HepG2 (cell line): ENCODE results near the gene BEAN1. TPM values are rescaled to one million over a fixed set of nuclear protein-coding genes. Genes with fewer than 3 reads are reported as not detected.
A peak's percentile ranks its signal among the peaks of the same experiment; 100 is the strongest.

Experiments
- FOXO1 ChIP-seq: sonication (generic); formaldehyde crosslinking; IDR thresholded peaks from 2 replicates; pipeline ENCODE4 v1.4.0; 2020; ENCODE audit warnings: missing genetic modification reagents
- IRF2 ChIP-seq: IDR thresholded peaks from 2 replicates; pipeline ENCODE4 v1.6.1; 2018; ENCODE audit warnings: missing genetic modification reagents, missing compliant biosample characterization
- JUN ChIP-seq: sonication (generic); formaldehyde crosslinking; IDR thresholded peaks from 2 replicates; pipeline ENCODE4 v1.4.0; 2020; ENCODE audit warnings: mild to moderate bottlenecking, missing genetic modification reagents
- NCOA1 ChIP-seq: sonication (generic); formaldehyde crosslinking; IDR thresholded peaks from 2 replicates; pipeline ENCODE4 v1.9.0; 2021; ENCODE audit warnings: missing genetic modification reagents
- NR2C2 ChIP-seq: sonication (generic); formaldehyde crosslinking; IDR thresholded peaks from 2 replicates; pipeline ENCODE4 v1.4.0; 2020; ENCODE audit warnings: missing genetic modification reagents, mild to moderate bottlenecking, moderate library complexity, borderline replicate concordance
- NR2F1 ChIP-seq, 2 experiments: fragments of 450-650 bp in 1 of 2; formaldehyde crosslinking in 1 of 2; IDR thresholded peaks; 2 replicates each; pipeline versions ENCODE4 v1.5.0 to v1.6.1; 2016 to 2020; ENCODE audit warnings: mild to moderate bottlenecking in 1 of 2, missing compliant biosample characterization in 1 of 2, missing genetic modification reagents in 1 of 2, moderate library complexity in 1 of 2
- PAX8 ChIP-seq: sonication (generic); formaldehyde crosslinking; IDR thresholded peaks from 2 replicates; pipeline ENCODE4 v1.8.0; 2022; ENCODE audit warnings: mild to moderate bottlenecking, missing genetic modification reagents, borderline replicate concordance
- REPIN1 ChIP-seq: sonication (generic); formaldehyde crosslinking; IDR thresholded peaks from 2 replicates; pipeline ENCODE4 v1.8.0; 2022; ENCODE audit warnings: missing genetic modification reagents, low read depth, mild to moderate bottlenecking, borderline replicate concordance
- SALL2 ChIP-seq: sonication (generic); formaldehyde crosslinking; IDR thresholded peaks from 2 replicates; pipeline ENCODE4 v1.8.1; 2023; ENCODE audit warnings: mild to moderate bottlenecking, missing genetic modification reagents, inconsistent platforms
- STAG1 ChIP-seq: sonication (generic); formaldehyde crosslinking; IDR thresholded peaks from 2 replicates; pipeline ENCODE4 v1.4.0; 2020; ENCODE audit warnings: missing genetic modification reagents
- TBX2 ChIP-seq: sonication (generic); formaldehyde crosslinking; IDR thresholded peaks from 2 replicates; pipeline ENCODE4 v1.5.0; 2020; ENCODE audit warnings: missing genetic modification reagents, mild to moderate bottlenecking, borderline replicate concordance
- THAP11 ChIP-seq: IDR thresholded peaks from 2 replicates; pipeline ENCODE4 v1.6.1; 2016; ENCODE audit warnings: missing biosample characterization, missing genetic modification reagents
- YEATS4 ChIP-seq: sonication (generic); formaldehyde crosslinking; IDR thresholded peaks from 2 replicates; pipeline ENCODE4 v1.4.0; 2020; ENCODE audit warnings: missing genetic modification reagents, borderline replicate concordance
- ZFP36L2 ChIP-seq: sonication (generic); formaldehyde crosslinking; IDR thresholded peaks from 2 replicates; pipeline ENCODE4 v1.4.0; 2020; ENCODE audit warnings: missing genetic modification reagents
- ZFP90 ChIP-seq: sonication (generic); formaldehyde crosslinking; IDR thresholded peaks from 2 replicates; pipeline ENCODE4 v1.8.0; 2022; ENCODE audit warnings: missing genetic modification reagents, mild to moderate bottlenecking, inconsistent platforms, borderline replicate concordance
- ZNF12 ChIP-seq: sonication (generic); formaldehyde crosslinking; IDR thresholded peaks from 2 replicates; pipeline ENCODE4 v1.5.0; 2020; ENCODE audit warnings: missing genetic modification reagents
- ZNF143 ChIP-seq: sonication (generic); formaldehyde crosslinking; IDR thresholded peaks from 2 replicates; pipeline ENCODE4 v1.4.0; 2020; ENCODE audit warnings: missing genetic modification reagents
- ZNF460 ChIP-seq: sonication (generic); formaldehyde crosslinking; IDR thresholded peaks from 2 replicates; pipeline ENCODE4 v1.5.1; 2020; ENCODE audit warnings: missing genetic modification reagents, mild to moderate bottlenecking, borderline replicate concordance
- ZNF556 ChIP-seq: sonication (generic); formaldehyde crosslinking; IDR thresholded peaks from 2 replicates; pipeline ENCODE4 v1.4.0; 2020; ENCODE audit warnings: mild to moderate bottlenecking, missing genetic modification reagents, borderline replicate concordance
- ZNF660 ChIP-seq: sonication (generic); formaldehyde crosslinking; IDR thresholded peaks from 2 replicates; pipeline ENCODE4 v1.5.1; 2020; ENCODE audit warnings: mild to moderate bottlenecking, low read depth, missing genetic modification reagents, borderline replicate concordance
- ZNF816 ChIP-seq: sonication (generic); formaldehyde crosslinking; IDR thresholded peaks from 2 replicates; pipeline ENCODE4 v1.8.0; 2022; ENCODE audit warnings: missing genetic modification reagents, mild to moderate bottlenecking, borderline replicate concordance
- polyA plus RNA-seq, 8 experiments: library from polyadenylated mRNA; depleted of rRNA in 3 of 8; stranded (reverse) in 7 of 8; unstranded in 1 of 8; fragments of >200 nt; fragmentation: Illumina TruSeq in 4 of 8; extraction: Trizol in 4 of 8; gene quantifications; 2 replicates each; pipeline versions ENCODE4 v1.2.1 to v1.2.3, GENCODE V29; 2011 to 2016; ENCODE audit warnings: low read depth in 4 of 8, missing spikeins in 1 of 8, mixed read lengths in 1 of 8; ENCODE audit not compliant: insufficient read depth in 1 of 8
- total RNA-seq, 5 experiments: library from RNA; depleted of rRNA; stranded (reverse); fragments of >200 nt; fragmentation: Illumina TruSeq; extraction: Trizol; gene quantifications; 2 replicates each; pipeline ENCODE4 v1.2.3, GENCODE V29; 2016; ENCODE audit warnings: low read depth in 1 of 5
- TF ChIP-seq, protein P1 (sequence below): IDR thresholded peaks from 2 replicates; pipeline ENCODE4 v1.6.1; 2016
- TF ChIP-seq, protein P2 (sequence below): sonication (generic); formaldehyde crosslinking; IDR thresholded peaks from 2 replicates; pipeline ENCODE4; 2020; ENCODE audit warnings: missing genetic modification reagents, mild to moderate bottlenecking, borderline replicate concordance
- TF ChIP-seq, protein P3 (sequence below): sonication (generic); formaldehyde crosslinking; IDR thresholded peaks from 2 replicates; pipeline ENCODE4 v1.5.1; 2020; ENCODE audit warnings: mild to moderate bottlenecking, missing genetic modification reagents

Gene BEAN1
- total and polyA plus RNA-seq, 2 of the 13 experiments (the other 11 are each of a cell fraction or from before 2014, with no cell fraction given), result 0.53 to 1.4 TPM

DNA sequence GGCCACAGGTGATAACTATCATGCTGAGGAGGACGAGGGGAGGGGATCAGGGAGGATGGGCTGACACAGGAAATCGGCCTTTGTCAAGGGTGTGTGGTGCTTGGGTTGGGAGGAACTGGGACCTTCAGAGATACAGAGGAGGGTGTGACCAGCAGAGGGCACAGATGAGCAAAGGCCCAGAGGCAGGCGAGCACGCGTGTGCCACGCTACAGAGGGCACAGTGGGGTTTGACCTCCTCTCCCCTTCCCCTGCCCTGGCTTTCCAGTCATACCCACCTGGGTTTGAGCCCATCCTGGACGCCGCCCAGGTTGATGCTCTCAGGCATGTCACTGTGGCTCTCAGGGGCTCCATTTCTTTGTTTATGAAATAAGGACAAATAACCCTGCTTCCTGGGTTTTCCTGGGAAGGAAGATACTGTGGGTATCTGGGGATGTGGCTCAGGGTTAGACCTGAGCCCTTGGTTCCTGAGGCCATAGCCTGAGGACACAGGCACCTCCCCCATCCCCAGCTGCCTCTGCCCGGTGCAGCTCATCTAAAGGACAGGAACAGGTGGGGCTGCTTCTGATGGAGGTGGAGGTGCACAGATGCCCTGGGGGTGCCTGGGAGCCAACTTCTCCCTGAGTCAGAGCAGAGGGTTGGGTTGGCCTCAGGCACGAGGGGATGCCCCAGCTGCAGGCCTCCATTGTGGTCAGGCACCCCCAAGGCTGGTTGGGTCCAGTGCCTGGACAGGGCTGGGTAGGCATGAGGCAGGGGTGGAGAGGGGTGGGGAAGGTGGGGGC lies 51.8 kb downstream of the BEAN1 start (continued):
- TF ChIP-seq JUN, result no peak
- TF ChIP-seq ZFP36L2, result no peak
- peak; percentile 28 for TF ChIP-seq ZNF556 (CRISPR knock-in tag)
- no peak for TF ChIP-seq ZNF816 (CRISPR knock-in tag)
- no peak for TF ChIP-seq NCOA1
- 0 out of 2 replicates have a peak, but pooled peaks have one; percentile 15 for TF ChIP-seq ZNF12 (CRISPR knock-in tag)
- no peak for TF ChIP-seq SALL2 (CRISPR knock-in tag)
- TF ChIP-seq, protein P1, sequence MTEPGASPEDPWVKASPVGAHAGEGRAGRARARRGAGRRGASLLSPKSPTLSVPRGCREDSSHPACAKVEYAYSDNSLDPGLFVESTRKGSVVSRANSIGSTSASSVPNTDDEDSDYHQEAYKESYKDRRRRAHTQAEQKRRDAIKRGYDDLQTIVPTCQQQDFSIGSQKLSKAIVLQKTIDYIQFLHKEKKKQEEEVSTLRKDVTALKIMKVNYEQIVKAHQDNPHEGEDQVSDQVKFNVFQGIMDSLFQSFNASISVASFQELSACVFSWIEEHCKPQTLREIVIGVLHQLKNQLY (CRISPR knock-in tag), result peak; percentile 82
- TF ChIP-seq ZNF460 (CRISPR knock-in tag), result no peak
- no peak for TF ChIP-seq YEATS4 (CRISPR knock-in tag)
- TF ChIP-seq ZFP90 (CRISPR knock-in tag), result no peak
- TF ChIP-seq, protein P2, sequence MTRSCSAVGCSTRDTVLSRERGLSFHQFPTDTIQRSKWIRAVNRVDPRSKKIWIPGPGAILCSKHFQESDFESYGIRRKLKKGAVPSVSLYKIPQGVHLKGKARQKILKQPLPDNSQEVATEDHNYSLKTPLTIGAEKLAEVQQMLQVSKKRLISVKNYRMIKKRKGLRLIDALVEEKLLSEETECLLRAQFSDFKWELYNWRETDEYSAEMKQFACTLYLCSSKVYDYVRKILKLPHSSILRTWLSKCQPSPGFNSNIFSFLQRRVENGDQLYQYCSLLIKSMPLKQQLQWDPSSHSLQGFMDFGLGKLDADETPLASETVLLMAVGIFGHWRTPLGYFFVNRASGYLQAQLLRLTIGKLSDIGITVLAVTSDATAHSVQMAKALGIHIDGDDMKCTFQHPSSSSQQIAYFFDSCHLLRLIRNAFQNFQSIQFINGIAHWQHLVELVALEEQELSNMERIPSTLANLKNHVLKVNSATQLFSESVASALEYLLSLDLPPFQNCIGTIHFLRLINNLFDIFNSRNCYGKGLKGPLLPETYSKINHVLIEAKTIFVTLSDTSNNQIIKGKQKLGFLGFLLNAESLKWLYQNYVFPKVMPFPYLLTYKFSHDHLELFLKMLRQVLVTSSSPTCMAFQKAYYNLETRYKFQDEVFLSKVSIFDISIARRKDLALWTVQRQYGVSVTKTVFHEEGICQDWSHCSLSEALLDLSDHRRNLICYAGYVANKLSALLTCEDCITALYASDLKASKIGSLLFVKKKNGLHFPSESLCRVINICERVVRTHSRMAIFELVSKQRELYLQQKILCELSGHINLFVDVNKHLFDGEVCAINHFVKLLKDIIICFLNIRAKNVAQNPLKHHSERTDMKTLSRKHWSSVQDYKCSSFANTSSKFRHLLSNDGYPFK (CRISPR knock-in tag), result peak; percentile 59; the same call in 1 of the 2 replicates
- TF ChIP-seq, protein P3, sequence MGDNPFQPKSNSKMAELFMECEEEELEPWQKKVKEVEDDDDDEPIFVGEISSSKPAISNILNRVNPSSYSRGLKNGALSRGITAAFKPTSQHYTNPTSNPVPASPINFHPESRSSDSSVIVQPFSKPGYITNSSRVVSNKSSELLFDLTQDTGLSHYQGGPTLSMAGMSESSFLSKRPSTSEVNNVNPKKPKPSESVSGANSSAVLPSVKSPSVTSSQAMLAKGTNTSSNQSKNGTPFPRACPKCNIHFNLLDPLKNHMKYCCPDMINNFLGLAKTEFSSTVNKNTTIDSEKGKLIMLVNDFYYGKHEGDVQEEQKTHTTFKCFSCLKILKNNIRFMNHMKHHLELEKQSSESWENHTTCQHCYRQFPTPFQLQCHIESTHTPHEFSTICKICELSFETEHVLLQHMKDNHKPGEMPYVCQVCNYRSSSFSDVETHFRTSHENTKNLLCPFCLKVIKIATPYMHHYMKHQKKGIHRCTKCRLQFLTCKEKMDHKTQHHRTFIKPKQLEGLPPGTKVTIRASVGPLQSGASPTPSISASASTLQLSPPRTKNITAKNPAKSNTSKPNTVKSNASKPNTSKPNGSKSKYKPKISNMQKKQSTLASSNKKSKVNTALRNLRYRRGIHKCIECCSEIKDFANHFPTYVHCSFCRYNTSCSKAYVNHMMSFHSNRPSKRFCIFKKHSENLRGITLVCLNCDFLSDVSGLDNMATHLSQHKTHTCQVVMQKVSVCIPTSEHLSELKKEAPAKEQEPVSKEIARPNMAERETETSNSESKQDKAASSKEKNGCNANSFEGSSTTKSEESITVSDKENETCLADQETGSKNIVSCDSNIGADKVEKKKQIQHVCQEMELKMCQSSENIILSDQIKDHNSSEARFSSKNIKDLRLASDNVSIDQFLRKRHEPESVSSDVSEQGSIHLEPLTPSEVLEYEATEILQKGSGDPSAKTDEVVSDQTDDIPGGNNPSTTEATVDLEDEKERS (CRISPR knock-in tag), result no peak
- peak; percentile 37; the same call in 1 of the 2 replicates for TF ChIP-seq REPIN1 (CRISPR knock-in tag)
- TF ChIP-seq NR2F1 (CRISPR knock-in tag; IDR thresholded peaks at IDR 0.05), result peak in 1 of 2 experiments; percentile 49; a peak in 1 of 4 replicates
- TF ChIP-seq TBX2 (CRISPR knock-in tag), result peak; percentile 46; the same call in 1 of the 2 replicates
- peak; percentile 71 for TF ChIP-seq STAG1 (CRISPR knock-in tag)
- peak; percentile 36; the same call in 1 of the 2 replicates for TF ChIP-seq THAP11
- 0 out of 2 replicates have a peak, but pooled peaks have one; percentile 17 for TF ChIP-seq IRF2 (CRISPR knock-in tag)
- TF ChIP-seq NR2C2, result no peak
- no peak for TF ChIP-seq ZNF660 (CRISPR knock-in tag)
- no peak for TF ChIP-seq PAX8 (CRISPR knock-in tag)
- no peak; the same call in 1 of the 2 replicates for TF ChIP-seq FOXO1 (CRISPR knock-in tag)
- no peak for TF ChIP-seq ZNF143 (CRISPR knock-in tag)
